Choroid plexus epithelial cell (primary cell): Measurements from ENCODE around the gene PACSIN3.
A peak's percentile ranks its signal among the peaks of the same experiment; 100 is the strongest.

Experiments
- DNase-seq: peaks from one replicate; pipeline ENCODE4 v3.0.0-alpha.2; 2010; ENCODE audit warnings: low read depth
- H3K4me3 ChIP-seq: 2 replicates; pipeline ENCODE4 v1.5.1; 2011; ENCODE audit warnings: low read depth, mild to moderate bottlenecking, control low read depth, low read length, moderate library complexity
- TF ChIP-seq, protein P1 (sequence below): conservative IDR thresholded peaks from 2 replicates; pipeline ENCODE4 v1.5.1; 2011; ENCODE audit warnings: low read depth, mild to moderate bottlenecking, control low read depth, inconsistent platforms, low read length, moderate library complexity

The PACSIN3 gene

DNA sequence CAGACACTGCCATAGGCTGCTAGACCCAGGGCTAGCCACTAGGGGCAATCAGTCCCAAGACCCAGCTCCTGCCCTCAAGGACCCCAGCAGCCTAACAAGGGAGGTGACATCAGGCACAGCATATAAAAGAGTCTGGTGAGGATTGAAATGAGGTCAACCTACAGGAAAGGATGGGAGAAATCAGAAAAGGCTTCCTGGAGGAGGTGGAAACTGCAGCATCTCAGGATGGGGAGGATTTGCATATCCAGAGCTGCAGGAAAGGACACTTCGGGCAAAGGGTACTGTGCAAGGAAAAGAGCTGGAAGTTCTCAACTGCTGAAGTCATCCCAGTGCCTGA is 6.6 kb downstream of the PACSIN3 start:
- TF ChIP-seq, protein P1, sequence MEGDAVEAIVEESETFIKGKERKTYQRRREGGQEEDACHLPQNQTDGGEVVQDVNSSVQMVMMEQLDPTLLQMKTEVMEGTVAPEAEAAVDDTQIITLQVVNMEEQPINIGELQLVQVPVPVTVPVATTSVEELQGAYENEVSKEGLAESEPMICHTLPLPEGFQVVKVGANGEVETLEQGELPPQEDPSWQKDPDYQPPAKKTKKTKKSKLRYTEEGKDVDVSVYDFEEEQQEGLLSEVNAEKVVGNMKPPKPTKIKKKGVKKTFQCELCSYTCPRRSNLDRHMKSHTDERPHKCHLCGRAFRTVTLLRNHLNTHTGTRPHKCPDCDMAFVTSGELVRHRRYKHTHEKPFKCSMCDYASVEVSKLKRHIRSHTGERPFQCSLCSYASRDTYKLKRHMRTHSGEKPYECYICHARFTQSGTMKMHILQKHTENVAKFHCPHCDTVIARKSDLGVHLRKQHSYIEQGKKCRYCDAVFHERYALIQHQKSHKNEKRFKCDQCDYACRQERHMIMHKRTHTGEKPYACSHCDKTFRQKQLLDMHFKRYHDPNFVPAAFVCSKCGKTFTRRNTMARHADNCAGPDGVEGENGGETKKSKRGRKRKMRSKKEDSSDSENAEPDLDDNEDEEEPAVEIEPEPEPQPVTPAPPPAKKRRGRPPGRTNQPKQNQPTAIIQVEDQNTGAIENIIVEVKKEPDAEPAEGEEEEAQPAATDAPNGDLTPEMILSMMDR, result peak; percentile 83
- DNase-seq, result peak; percentile 63
- H3K4me3 ChIP-seq, result no peak overlapping the region

DNA sequence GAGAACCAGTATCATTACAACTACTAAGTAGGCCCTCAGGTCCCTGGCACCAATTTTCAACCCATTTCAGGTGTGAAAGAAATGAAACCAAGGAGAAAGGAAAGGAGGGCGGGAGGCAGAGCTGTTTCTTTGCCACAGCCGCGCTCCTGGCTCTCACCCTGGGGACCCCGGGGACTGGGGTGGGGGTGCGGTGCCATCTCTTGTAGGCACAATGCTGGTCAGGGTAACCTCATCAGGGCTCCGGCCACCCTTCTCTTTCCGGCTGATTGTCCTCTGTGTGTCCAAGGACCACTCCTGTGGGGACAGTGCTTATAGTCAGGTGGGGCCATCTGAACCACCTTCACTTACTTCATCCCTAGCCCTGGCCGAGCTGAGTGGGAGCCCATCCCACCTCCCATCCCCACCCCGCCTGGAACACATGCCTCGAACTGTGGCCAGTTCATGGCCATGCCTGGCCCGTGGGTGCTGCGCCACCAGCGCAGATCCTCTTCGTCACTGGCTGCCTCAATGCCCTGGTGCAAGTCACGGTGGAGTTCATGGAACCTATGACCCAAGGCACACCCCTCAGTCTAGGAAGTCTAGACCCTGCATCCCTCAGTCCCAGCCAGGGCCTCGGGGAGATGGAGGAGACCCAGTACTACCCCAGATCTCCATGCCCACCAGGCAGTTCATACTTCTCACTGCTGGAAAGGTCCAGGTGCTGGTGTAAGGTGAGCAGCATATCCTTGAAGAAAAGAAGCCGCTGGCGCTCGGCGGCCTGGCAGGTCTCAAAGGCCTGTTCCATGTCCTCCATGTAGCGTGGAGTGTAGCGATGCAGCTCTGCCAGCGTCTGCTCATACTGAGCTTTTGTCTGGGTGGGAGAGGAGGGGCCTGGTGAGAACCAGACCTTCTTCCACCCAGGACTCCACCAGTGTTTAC is 7.2 kb downstream of the PACSIN3 start:
- TF ChIP-seq, protein P1, result no peak
- no peak overlapping the region for H3K4me3 ChIP-seq
- no peak for DNase-seq

GRCh38 chr11:47178316-47178715 is 7.9 kb downstream of the PACSIN3 start:
- DNase-seq, result no peak
- H3K4me3 ChIP-seq, result no peak overlapping the region
- TF ChIP-seq, protein P1, result no peak

GRCh38 chr11:47177846-47178245 is 8.4 kb downstream of the PACSIN3 start:
- no peak overlapping the region for H3K4me3 ChIP-seq

DNA sequence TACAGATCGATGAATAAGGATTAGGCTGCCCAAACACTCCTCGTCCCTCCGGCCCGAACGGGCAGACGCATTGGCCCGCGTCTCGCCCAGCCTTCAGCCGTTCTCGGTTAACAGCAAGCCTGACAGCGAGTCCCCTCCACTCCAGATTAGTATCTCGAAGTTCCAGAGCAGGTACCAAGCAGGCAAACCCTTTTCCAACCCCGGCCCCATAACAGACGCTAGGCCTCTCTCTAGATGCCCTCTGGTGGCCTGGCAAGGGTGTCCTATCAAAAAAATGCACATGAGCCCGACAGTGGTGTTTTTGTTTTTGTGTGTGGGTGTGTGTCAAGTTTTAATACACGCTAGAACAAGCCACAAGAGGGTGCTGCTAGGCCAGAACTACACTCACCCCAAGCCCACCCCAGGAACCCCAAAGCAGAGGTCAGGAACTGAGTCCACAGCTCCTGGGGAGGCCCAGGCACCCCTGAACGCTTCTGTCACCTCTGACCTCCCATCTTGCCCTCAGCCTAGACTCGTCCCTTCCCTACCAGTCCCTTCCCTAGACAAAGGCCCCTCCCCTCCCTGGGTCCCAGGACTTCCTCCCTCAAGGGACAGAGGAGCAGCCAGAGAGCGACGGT is 8.9 kb downstream of the PACSIN3 start:
- peak; percentile 80 for DNase-seq
- TF ChIP-seq, protein P1, result peak; percentile 74
- H3K4me3 ChIP-seq, result peak overlapping the region; percentile 65

More at GRCh38 chr11:47177846-47178245, 8.4 kb downstream of the PACSIN3 start:
- DNase-seq, result no peak
- TF ChIP-seq, protein P1, result no peak

DNA sequence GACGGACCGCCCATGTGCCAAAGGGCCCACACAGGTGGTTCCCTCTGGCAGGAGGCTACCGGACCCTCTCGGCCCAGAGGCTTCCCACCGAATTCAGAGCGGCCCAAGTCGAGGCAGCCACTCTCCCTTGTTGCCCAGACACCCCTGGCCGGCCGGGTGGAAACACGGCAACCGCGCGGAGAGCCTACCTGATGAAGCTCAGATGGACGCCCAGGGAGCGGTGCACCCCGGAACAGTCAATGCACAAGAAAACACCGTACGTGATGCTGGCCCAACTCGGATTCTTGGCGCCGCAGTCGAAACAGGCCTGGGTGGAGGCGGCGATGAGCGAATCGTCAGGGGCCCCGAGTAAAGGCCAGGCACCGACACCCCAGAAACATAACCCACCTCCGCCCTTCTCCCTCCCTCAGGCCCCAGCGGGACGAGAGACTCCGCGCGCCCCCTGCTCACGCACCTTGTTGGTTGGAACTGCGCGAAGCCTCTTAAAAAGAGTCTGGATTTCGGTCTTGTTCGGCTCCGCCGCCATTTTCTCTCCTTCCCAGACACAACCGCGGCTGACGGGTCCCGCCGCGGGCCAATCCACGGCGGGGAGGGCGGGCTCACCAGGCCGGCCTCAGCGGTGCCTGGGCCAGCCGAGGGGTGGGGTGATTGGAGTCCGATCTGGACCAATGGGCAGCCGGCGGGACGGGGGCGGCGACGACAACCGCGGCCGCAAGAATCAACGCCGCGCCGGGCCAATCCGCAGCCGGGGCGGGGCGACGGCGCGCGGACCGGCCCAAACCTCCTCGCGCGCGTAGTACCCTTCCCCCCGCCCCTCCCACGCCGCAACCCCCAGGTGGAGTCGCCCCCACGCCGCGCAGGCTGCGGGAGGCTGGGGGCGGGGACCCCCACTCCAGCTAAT is 9.7 kb downstream of the PACSIN3 start, which contains the start of gene ARFGAP2:
TSS of gene ARFGAP2 (minus strand) at position 552 of the 901 bp plus-strand sequence. CDS start at position 526, 26 bp downstream.
- DNase-seq, result peak; percentile 98
- peak within 1 kb of the TSS; percentile 97 for H3K4me3 ChIP-seq
- TF ChIP-seq, protein P1, result no peak
